Calu3 (cell line): ENCODE data around the gene PEX11B. TPM values are rescaled to one million over a fixed set of nuclear protein-coding genes. Genes with fewer than 3 reads are reported as not detected.

Source experiments
- BruUV-seq: library from RNA; stranded (reverse); fragments of 400-500 nt; replicated peaks from 2 replicates; lab custom pipeline; 2021; lab: Mats Ljungman, UMichigan
- CTCF ChIA-PET: fragments of 300-600 bp; sonication (Branson Sonifier 250); formaldehyde crosslinking; loops from one replicate; lab custom pipeline; 2022; ENCODE audit warnings: antibody characterized with exemption; lab: Charles Lee
- DNase-seq: peaks from one replicate; pipeline ENCODE4 v3.0.0; 2022
- H3K27ac Mint-ChIP-seq: one replicate; pipeline ENCODE4 v1.8.0; 2022; ENCODE audit warnings: mixed read lengths; ENCODE audit not compliant: unreplicated experiment
- H3K27me3 Mint-ChIP-seq: one replicate; pipeline ENCODE4 v1.8.0; 2022; ENCODE audit warnings: mixed read lengths; ENCODE audit not compliant: unreplicated experiment
- H3K36me3 Mint-ChIP-seq: one replicate; pipeline ENCODE4 v1.8.0; 2022; ENCODE audit warnings: mild to moderate bottlenecking, moderate library complexity, mixed read lengths; ENCODE audit not compliant: insufficient read depth, unreplicated experiment
- H3K4me1 Mint-ChIP-seq: one replicate; pipeline ENCODE4 v1.8.0; 2022; ENCODE audit warnings: mild to moderate bottlenecking, low read depth, mixed read lengths; ENCODE audit not compliant: unreplicated experiment
- H3K4me3 Mint-ChIP-seq: one replicate; pipeline ENCODE4 v1.8.0; 2022; ENCODE audit warnings: mild to moderate bottlenecking, low read depth, moderate library complexity, mixed read lengths; ENCODE audit not compliant: unreplicated experiment
- H3K9me3 Mint-ChIP-seq: one replicate; pipeline ENCODE4 v1.8.0; 2022; ENCODE audit warnings: low read depth, mixed read lengths; ENCODE audit not compliant: unreplicated experiment
- intact Hi-C: fragments of 100-400 bp; cut with micrococcal nuclease; formaldehyde crosslinking; loops from one replicate; pipeline ENCODE4 v1.10.0; 2022; ENCODE audit not compliant: unreplicated experiment
- total RNA-seq: library from RNA; stranded (reverse); gene quantifications from 2 replicates; pipeline ENCODE4 v1.2.3, GENCODE V29; 2022
- TF ChIP-seq, protein P1 (sequence below): fragments of 200-600 bp; IDR thresholded peaks from one replicate; pipeline ENCODE4 v1.8.0; 2022; ENCODE audit warnings: antibody characterized with exemption; ENCODE audit not compliant: unreplicated experiment

PEX11B gene
- total RNA-seq, 1 experiment from 2014 or later, result 27.3 TPM

DNA sequence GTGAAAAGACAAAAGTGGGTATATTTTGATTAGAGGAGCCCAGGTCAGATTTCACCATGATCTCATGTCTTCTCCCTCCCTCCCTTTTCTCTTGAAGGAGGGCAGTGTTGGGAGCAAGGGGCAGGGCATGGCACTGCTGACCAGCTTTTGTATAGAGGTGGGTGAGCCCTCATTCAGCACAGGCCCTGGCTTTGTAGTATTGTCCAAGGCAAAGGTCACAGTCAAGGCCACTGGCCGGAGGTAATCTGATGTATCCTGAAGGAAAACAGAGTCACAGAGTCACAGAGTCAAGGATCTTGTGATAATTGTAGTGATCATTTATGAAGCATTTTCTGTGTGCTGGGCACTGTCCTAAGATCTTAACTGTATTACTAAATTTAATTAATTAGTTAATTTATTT, 20.5 kb downstream of the PEX11B start:
- Mint-ChIP-seq H3K27me3 (no peaks in the 10 kb centered on the region), H3K27ac (no peak overlapping the region), H3K9me3 (no peaks in the 10 kb centered on the region), H3K36me3 (no peaks in the 10 kb centered on the region), H3K4me3 (no peak overlapping the region), H3K4me1 (peaks cover 9% of the 10 kb centered on the region)
- no peak for DNase-seq
- CTCF ChIA-PET, result interaction anchor here (1.5 kb wide), 1 partner anchor 18 kb away, joined by 3 read pairs; no protein-coding TSS in a partner anchor
- BruUV-seq, result no TSS peak
- TF ChIP-seq, protein P1, sequence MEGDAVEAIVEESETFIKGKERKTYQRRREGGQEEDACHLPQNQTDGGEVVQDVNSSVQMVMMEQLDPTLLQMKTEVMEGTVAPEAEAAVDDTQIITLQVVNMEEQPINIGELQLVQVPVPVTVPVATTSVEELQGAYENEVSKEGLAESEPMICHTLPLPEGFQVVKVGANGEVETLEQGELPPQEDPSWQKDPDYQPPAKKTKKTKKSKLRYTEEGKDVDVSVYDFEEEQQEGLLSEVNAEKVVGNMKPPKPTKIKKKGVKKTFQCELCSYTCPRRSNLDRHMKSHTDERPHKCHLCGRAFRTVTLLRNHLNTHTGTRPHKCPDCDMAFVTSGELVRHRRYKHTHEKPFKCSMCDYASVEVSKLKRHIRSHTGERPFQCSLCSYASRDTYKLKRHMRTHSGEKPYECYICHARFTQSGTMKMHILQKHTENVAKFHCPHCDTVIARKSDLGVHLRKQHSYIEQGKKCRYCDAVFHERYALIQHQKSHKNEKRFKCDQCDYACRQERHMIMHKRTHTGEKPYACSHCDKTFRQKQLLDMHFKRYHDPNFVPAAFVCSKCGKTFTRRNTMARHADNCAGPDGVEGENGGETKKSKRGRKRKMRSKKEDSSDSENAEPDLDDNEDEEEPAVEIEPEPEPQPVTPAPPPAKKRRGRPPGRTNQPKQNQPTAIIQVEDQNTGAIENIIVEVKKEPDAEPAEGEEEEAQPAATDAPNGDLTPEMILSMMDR, result no peak
- intact Hi-C loops, result no loop called here

DNA sequence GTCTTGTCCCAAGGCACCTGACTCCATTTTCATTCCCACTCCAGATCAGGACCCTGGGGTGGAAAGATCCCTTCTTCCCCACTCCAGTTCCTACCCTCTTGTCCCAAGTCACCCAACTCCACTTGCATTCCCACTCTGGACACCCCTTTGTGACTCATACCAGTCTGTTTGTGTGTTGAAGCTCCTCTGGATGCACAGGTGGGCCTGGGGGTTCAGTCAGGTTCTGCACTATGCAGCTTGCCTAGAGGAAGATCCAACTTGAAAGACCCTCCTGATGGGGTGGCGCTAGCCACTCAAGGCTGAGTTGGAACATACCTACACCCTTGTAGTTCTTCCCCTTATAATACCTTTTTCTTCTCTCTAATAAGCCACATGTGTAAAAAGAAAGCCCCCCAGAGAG, 23.0 kb downstream of the PEX11B start:
- H3K36me3 Mint-ChIP-seq, result no peaks in the 10 kb centered on the region
- H3K4me1 Mint-ChIP-seq, result peaks cover 32% of the 10 kb centered on the region
- no TSS peak for BruUV-seq
- no peak overlapping the region for H3K27ac Mint-ChIP-seq
- no peak for DNase-seq
- intact Hi-C loops, result no loop called here
- no peaks in the 10 kb centered on the region for H3K27me3 Mint-ChIP-seq
- H3K4me3 Mint-ChIP-seq, result no peak overlapping the region
- H3K9me3 Mint-ChIP-seq, result no peaks in the 10 kb centered on the region
- CTCF ChIA-PET, result interaction anchor here (1.1 kb wide), 1 partner anchor 32 kb away, joined by 3 read pairs; the partner anchor contains the start of gene RBM8A
- TF ChIP-seq, protein P1, result no peak

DNA sequence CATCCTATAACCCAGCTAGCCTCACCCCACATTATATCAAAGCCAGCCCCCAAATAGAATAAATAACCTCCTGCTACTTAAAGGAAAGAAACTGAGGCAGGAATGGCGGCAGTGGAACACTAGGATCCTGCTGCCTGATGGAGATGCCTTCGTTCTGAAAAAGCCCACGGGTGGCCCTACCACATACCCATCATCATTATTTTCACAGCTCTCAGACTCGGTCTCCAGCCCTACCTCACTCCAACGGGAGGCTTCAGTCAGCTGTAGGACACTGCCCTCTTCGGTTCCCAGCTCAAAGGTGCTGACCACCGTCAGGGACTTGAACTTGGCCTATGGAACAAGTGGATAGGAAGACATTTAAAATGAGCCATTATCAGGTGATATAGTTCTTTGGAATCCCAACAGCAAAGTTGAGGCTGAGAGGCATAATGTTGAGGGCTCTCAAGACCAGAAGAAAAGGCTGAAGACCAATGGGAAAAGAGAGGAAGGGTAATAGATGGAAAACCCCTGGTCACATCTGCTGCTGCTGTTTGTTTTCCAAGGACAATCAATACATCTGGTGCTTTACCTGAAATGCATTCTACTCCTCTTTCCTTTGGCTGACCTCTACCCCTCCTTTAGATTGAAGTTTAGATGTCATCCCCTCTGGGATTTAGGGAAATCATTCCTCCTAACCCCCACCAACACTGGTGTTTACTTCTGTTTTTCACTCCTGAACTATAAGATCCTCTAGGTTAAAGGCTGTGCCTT, 25.0 kb downstream of the PEX11B start:
- no peak overlapping the region for H3K4me3 Mint-ChIP-seq
- intact Hi-C loops, result loop anchor here (5.0 kb wide), 1 partner anchor 34 kb away; the partner anchor contains the start of gene RBM8A
- no peaks in the 10 kb centered on the region for H3K36me3 Mint-ChIP-seq
- H3K4me1 Mint-ChIP-seq, result peaks cover 52% of the 10 kb centered on the region
- TF ChIP-seq, protein P1, result no peak
- peak overlapping the region; percentile 71 for H3K27ac Mint-ChIP-seq
- H3K27me3 Mint-ChIP-seq, result no peaks in the 10 kb centered on the region
- no TSS peak for BruUV-seq
- CTCF ChIA-PET, result interaction anchor here (1.3 to 3.4 kb wide), 4 partner anchors 9 to 48 kb away, joined by 3 to 77 read pairs (median 33); partner anchors contain the start of genes NUDT17, PIAS3 and RBM8A
- DNase-seq, result no peak
- no peaks in the 10 kb centered on the region for H3K9me3 Mint-ChIP-seq

DNA sequence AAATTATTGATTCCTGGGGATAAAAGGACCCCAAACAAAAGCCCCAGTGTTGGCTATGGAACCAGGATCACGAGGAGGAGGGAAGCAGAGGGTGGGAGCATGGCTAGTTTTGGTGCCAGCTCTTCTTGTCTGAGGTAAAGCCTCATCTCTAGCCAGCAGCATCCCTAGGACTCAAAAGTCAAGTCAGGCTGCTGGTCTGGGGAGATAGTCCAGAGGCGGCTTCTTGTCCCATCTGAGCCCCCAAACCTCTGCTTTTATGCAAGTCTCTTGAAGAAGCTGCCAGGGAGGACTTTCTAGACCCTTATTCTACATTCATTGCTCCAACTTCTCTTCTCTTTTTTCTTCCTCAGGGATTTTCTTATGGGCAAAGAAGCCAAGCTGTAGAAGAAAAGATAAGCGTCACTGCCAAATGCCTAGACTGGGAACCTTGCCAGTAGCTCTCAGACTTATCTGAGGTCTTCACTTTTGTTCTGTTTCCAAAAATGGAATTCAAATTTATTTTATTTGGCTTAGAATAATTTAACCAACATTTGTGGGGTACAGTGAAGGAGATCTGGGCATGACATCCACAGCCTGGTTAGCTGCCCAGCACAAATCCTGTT, 25.9 kb downstream of the PEX11B start:
- Mint-ChIP-seq H3K27me3 (no peaks in the 10 kb centered on the region), H3K4me1 (peaks cover 61% of the 10 kb centered on the region), H3K9me3 (no peaks in the 10 kb centered on the region), H3K4me3 (peak overlapping the region; percentile 31), H3K27ac (peak overlapping the region; percentile 71), H3K36me3 (peaks cover 8% of the 10 kb centered on the region)
- intact Hi-C loops, result loop anchor here (1.0 to 5.0 kb wide), 3 partner anchors 11 to 35 kb away; partner anchors contain the start of genes ITGA10 and RBM8A
- TF ChIP-seq, protein P1, result no peak
- no TSS peak for BruUV-seq
- CTCF ChIA-PET, result interaction anchor here (1.0 to 3.4 kb wide), 22 partner anchors 9 to 144 kb away, joined by 3 to 77 read pairs (median 6); partner anchors contain the start of genes ANKRD34A, ITGA10, LIX1L and NUDT17
- no peak for DNase-seq
